HG02571 (cell line): ENCODE data around the gene TIMP3.

Experiments
- ATAC-seq: cut with Tn5 transposase; IDR thresholded peaks from one replicate; pipeline ENCODE4 v1.9.1; 2021; ENCODE audit warnings: mild to moderate bottlenecking, moderate library complexity; ENCODE audit not compliant: unreplicated experiment

Gene TIMP3

DNA sequence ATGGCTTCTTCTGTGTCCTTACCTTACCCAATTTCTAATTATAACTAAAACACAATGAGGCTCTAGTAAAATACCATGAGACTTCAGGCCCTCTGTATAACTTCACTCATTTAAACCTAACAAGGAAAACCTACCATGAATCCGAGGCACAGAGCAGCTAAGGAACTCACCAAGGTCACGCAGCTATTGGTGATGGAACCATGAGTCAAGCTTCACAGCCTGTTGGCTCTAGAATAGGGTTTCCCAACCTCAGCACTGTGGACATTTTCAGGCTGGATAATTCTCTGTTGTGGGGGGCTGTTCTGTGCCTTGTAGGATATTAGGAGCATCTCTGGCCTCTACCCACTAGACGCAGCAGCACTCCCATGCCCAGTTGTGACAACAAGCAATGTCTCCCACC is 75.7 kb downstream of the TIMP3 start:
- no peak for ATAC-seq

DNA sequence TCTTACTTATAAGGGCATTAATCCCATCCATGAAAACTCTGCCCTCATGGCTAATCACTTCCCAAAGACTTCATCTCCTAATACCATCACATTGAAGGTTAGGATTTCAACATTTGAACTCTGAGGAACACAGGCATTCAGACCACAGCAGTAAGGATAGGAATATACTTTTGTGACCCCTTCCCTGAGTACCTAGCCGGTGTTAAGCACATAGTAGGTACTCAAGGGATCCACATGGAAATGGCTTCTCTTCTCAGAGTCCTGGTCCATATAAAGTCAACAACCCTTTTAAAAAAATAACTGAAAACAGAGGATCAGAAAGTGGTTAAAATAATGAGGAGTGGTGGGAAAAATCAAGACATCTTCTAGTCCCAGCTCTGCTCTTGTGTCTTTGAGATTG is 78.0 kb downstream of the TIMP3 start:
- no peak for ATAC-seq

DNA sequence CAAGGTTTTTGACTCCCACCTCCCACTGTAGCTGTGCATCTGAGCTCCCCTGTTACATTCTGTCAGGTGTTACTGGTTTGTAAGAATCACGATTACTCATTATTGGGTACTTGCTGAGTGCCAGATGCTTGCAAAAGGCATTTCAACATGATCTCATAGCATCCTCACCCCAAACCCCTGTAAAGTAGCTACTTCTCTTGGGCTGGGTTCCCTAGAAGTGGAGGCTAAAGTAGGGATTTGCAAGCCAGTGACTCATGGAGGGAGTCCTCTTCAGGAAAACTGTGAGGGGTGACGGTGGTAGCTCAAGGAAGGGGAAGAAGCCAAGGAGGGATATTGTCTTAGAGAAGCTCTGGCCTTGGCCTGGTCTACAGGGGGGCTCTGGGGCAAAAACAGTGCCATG is 78.6 kb downstream of the TIMP3 start:
- ATAC-seq, result no peak

DNA sequence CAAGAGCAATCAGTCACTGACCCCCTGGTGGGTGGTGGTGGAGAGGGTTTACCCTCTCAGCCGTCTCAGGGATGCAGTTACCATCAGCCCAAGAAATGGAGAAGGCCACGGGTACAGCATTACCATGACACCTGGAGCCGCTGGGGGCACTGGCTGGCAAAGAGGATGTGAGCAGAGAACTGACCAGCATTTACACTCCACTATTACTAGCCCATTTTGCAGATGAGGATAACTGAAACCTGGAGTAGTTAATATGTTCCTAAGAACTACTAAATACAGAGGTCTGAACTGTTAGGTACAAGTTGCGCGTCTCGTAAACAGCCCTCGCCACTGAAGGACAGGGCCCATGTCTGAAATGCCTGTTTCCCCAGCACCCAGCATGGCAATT is 79.0 kb downstream of the TIMP3 start:
- no peak for ATAC-seq

DNA sequence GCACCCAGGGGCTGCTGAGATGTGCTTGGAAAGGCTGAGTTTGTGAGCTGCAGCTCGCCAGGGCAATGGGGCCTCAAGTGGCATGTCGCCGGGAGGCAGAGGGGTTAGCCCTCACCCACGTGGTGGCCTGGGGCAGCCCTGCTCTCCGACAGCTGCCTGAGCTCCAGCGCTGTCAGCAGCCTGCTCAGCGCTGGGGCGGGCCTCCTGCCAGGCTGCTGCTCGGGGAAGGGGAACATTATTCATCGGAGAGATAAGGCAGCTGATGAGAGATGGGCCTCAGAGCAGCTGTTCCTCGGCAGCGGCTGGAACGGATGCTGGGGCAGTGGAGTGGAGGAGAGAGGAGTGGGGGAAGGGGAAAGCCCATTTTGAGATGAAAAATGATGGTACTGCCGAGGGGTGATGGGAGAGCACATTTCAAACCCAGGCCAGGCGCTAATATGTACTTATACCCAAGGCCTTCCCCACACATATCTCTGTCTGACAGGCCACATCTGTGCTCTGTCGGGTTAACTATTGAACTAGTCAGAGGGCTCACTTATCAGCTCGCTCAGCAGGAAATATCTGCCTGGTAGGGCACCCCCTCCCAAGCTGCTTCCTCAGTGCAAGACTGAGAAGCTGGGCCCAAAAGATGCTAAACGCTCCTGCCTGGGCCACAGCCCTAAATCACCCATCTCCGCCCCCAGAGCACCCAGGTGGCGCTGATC is 79.5 kb downstream of the TIMP3 start:
- no peak for ATAC-seq

DNA sequence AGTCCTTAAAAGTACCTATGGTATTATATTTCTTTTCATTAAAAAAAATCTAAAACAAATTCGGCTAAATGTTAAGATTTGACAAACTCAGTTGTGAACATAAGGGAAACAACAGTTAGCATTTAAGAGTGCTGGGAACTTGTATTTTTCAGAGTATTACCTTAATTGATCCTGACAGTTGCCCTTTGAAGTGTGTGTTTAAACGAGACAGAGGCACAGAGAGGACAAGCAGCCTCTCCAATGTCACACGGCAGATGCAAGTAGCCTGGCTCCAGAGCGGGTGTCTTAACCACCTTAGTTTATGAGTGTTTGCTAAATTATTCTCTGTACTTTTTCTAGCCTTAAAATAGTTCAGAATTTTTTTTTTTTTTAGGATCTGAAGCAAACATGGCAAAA is 80.9 kb downstream of the TIMP3 start:
- ATAC-seq, result no peak

DNA sequence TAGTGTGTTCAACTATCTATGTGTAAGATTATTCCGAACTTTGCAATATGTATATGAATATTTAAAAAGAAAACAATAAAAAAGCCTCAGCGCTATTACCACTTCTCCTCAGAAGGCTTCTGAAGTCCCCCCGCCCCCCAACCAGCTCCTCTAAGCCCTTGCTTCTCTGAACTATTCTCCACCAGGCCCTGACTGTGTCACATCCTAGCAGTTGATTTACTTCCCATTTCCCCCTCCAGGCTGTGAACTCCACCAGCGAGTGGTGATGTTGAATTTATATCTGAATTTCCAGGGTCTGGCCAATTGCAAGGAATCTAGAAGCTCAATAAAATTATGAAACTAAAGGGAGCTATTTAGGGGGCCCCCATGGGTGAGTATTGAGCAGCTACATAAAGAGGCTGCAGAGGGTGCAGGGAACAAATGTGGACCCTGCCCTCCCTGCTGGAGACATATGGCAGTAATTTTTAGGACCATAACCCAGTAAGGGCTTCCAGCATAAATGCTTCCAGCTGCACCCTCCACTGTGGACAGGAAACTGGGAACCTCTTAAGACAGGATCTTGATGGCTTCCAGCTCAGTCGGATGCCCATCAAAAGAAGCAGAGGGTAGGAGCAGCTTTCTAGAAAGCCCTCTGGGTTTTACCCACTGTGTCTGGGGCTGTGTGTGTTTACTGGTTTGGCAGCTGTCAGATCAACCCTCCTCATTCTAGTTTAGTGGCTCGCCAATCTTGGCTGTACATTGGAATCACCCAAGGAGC is 81.4 kb downstream of the TIMP3 start:
- ATAC-seq, result no peak

DNA sequence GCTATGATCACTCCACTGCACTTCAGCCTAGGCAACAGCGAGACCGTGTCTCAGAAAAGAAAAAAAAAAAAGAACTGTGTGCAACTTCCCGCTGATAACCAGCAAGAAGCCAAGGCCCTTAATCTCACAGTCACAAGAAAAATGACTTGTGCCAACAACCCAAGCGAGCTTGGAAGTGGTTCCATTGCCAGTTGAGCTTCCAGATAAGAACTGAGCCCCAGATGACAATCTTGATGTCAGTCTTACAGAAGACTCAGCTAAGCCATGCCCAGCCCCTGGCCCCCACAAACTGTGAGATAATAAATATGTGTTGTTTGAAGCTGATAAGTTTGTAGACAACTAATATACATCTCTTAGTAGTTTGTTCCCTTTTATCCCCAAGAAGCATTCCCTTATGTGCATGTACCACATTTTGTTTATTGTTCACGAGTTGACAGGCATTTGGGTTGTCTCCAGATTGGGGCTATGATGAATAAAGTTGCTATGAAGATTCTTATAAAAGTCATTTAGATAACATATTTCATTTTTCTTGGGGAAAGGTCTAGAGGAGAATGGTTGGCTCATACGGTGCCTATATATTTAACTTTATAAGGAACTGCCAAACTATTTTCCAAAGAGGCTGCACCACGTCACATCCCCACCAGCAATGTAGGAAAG is 85.9 kb downstream of the TIMP3 start:
- no peak for ATAC-seq

DNA sequence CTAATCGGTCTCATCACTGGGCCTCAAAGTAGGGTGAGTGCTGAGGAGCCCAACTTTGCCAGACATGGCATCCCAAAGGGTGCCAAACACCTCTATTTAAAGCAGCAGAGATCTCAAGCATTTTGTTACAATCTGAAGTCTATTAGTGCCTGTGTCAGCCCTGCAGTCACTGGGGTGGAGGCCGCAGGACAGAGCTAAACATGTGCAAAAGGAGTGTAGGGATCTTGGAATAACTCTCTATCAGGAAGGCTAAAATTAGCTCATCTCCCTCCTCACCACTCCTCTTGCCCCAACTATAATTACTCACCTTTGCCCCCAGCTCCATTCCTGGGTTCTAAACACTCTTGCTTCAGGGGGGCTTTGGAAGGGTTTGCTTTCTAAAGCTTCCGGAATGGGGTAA is 87.5 kb downstream of the TIMP3 start:
- ATAC-seq, result no peak

DNA sequence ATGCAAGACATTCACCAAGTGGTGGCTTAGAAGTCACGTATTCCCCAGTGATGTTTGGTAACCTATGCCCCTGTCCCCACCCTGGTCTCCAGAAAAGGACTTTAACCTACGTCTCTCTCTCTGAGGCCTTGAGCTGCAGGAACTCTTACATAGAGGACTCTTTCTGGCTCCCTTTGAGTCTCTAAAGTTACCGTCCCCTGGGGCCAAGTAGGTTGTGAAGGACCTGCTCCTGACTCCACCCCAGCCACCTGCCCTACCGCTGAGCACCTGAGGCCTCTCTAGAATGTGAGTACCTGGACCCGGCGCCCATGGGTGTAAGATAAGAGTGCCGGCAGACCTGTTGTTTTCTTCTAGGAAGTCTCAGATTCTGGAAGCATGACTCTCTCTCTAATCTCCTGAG is 95.4 kb downstream of the TIMP3 start:
- ATAC-seq, result no peak

DNA sequence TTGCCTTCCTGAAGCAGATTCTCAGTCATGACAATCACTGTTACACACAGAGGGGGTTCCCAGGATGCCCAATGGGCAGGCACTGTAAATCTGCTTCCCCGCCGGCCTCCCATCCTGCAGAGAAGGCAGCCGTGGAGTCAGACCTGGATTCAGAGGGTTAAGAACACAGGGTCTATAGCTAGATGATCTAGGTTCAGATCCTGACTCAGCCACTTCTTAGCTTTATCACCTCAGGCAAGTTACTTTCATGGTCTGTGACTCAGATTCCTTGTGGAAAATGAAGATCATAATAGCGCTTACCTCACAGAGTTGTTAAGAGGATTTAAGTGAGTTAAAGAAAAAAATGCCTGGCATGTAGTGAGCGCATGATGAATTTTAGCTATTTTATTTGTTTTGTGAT is 95.9 kb downstream of the TIMP3 start:
- ATAC-seq, result no peak

DNA sequence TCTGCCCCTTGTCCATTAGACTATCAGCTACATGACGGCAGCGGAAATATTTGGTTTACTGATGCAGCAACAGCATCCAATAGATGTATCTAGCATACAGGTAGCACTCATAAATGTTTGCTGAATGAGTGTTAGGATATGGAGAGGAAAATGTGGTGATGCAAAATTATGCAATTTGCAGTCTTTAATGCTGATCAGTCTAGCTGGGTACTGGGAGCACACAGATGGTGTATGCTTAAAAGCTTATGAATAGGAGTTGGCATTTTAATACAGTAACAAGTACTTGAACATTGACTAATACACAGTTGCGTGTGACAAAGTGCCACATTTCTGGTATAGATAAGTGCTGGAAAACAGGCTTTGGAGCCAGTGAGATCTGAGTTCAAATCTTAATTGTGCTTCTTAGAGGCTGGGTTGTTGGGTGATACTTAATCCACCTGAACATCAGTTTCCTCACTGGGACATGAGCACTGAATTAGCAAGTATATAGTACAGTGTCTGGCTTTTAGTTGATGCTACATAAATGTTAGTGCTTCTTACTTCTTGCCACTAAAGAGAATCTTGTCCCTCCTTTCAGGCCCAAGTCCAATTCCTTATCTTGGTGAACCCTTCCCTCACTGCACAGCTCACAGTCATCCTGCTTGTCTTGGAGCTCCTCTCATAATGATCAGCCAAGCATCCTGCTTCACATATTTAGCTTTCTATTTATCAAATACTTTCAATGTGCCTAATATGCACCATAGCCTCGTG is 99.6 kb downstream of the TIMP3 start:
- ATAC-seq, result no peak

DNA sequence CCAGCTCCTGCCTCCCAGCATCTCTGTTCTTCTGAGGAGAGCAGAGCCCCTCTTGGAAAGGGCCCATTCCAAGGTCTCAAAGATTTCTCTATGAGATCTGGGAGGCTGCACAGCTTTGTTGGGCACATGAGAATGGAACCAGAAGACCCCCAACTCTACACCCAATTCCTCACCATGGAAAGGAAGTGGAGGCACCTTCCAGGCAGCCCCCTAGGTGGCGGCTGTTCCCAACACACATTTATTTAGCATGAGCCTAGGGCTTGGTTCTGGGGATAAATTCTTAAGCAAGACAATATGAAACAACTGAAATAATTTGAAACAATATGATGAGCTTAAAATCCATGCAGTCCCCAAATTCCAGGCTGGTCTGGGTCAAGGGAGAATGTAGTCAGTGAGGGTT is 100.4 kb downstream of the TIMP3 start:
- ATAC-seq, result no peak

DNA sequence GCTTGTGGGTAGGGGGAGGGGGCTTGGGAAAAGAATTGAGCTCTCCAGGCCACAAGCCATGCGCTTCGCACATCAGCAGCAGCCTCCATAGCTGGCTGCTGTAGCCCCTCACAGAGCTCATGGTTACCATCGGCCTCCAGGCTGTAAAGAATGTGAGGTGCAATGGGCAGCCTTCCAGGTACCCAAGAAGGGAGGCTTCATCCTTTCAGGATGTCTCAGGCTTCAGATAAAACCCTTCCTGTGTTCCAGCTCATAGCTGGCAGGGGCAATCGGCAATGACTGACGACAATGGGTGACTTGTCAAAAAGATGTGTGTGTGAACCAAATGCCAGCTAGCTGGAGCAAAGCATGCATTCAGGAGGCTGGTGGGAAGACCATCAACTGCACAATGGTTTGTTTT is 102.0 kb downstream of the TIMP3 start:
- ATAC-seq, result no peak

DNA sequence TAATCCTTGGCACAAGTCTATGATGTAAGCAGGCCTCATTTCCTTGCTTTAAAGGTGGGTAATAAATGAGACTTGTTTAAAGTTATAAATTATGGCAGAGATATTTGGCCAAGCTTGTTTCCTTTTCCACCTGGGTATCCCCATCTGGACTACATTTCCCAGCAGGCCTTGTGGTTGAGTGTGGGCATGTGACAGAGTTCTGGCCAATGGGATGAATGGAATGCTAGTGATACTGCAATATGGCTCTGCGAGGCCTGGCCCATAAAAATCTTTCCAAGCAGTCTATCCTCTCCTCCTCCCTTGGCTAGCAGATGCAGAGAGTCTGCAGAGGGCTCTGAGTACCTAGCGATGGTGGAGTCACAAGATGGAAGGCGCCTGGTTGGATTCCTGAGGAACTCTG is 102.5 kb downstream of the TIMP3 start:
- ATAC-seq, result no peak

DNA sequence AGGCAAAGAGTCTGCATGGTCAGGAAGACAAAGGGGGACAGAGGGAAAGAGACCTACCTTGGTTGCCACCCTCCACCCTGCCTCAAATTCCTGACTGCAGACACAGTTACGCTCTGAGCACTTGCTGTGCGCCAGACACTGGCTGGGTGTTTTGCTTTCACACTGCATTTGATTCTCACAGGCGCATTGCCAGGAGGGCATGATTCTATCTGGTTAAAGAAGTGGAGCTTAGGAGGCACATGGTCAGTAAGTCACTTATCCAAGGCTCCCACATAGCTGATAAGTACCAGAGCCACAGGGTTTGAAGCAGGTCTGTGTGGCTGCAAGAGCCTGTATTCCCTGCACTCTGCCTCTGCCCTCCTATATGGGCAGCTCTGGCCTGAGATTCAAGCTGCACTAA is 103.9 kb downstream of the TIMP3 start:
- ATAC-seq, result no peak

DNA sequence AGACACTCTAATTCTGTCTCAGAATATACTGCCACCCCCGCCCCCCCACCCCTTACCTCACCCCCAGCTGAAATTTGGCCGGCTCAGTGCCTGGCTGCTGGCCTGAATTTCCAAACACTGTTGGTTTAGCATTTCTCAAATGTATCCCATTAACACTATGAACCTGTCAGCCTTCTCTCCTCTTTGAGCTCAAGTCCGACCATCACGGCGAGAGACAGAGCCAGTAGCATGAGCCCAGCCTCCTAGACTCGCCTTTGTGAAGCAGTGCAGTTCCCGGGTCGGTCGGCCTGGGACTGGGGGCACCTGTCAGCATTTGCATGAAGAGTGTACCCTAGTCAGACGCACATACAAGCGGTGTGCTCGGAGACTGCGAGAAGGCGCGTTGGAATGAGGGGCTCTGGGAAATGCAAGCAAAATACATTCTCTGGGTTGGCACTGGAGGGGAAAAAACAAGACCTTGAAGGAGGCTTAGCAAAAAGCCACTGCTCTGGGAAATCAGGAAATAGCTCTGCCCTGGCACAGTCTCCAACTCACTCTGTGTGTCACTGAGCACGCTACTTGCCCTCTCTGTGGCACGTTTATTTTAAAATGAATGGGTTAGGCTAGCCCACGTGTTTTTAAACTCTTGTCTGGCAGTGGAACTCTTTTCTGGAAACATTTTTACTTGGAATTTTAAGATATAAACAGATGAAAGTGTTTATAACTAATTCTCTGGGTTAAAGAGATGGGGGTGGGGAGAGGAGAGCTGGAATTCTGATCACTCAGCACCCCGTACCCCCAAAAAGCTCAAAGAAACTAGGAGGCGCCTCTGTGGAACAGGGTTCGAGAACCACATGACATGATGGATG is 108.3 kb downstream of the TIMP3 start:
- ATAC-seq, result no peak

DNA sequence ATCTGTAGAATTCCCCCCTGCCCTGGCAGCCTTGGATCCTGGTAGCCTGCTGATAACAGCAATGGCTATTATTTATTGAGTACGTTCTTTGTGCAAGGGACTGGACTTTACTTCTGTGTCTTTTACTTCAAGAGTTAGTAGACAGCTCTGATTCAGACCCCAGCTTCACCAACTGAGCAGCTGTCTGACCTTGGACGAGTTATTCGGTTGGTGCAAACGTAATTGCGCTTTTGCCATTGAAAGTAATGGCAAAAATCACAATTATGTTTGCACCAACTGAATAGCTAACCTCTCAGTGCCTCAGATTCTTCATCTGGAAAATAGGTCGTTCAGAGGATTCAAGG is 108.9 kb downstream of the TIMP3 start:
- ATAC-seq, result no peak

DNA sequence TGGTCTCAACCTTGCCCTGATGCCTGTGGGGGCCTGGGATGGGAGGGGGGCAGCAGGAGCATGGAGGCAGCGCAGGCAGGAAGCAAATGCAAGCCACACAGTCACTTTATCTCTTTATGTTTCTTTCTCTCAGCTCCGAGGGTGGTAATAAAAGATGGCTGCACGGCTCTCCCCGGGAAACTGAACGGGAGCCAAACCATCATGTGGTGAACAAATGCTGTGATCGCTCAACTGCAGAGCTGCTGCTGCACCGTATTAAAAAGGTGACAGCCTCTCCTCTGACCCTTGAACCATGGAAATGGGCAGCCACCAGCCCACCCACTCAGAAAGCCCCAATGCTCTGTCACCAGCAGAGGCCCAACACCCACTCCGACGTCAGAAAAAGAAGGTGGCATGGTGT is 110.0 kb downstream of the TIMP3 start:
- ATAC-seq, result no peak
